ENCODE measurements around the gene PRELID1.
A peak's percentile ranks its signal among the peaks of the same experiment; 100 is the strongest.
"Not testable (repeated sequence)": the region's sequence is repeated elsewhere in the genome, so short reads cannot be mapped to it uniquely, and the experiment has no call there.

PRELID1 gene

DNA sequence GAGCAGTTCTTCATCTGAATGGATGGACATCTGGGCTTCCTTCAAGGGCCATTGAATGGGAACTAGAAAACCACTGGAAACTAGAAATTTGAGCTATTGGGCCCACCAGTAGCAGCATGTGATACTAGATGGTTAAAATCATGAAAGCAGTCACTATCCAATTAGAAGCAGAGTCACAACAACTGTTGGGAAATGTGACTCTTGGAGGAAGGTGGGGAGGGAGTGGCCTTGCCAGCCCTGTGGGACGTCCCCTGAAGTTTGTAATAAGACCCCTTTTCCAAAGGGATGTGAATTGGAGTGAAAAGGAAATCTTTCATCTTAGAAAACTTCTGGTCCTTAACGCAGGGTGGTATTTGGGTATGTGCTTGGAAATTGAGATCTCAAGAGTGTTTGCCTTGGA is 5.7 kb upstream of the PRELID1 start:
- DNase-seq (ENCODE audit: extremely low read depth in 1 of 2, low read depth in 1 of 2): no peak

DNA sequence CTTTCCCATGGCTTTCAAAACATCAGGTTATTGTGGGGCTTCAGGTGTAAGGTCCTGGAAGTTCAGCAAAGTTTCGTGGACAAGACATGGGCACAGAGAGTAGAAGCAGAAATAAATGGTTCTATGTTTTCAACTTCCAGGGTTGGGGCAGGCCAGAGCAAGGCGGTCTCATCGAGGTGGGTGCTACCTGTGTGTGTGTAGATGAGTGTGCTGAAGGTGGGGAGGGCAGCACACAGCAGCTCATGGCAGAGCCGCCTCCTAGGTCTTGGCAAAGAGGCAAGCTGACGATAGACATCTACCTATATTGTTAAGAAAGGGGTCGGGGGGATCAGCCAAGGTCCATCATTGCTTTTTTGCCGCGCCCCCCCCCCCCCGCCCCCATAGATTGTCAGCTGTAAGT is 3.9 kb upstream of the PRELID1 start:
- DNase-seq (ENCODE audit: extremely low read depth in 1 of 2, low read depth in 1 of 2): no peak

DNA sequence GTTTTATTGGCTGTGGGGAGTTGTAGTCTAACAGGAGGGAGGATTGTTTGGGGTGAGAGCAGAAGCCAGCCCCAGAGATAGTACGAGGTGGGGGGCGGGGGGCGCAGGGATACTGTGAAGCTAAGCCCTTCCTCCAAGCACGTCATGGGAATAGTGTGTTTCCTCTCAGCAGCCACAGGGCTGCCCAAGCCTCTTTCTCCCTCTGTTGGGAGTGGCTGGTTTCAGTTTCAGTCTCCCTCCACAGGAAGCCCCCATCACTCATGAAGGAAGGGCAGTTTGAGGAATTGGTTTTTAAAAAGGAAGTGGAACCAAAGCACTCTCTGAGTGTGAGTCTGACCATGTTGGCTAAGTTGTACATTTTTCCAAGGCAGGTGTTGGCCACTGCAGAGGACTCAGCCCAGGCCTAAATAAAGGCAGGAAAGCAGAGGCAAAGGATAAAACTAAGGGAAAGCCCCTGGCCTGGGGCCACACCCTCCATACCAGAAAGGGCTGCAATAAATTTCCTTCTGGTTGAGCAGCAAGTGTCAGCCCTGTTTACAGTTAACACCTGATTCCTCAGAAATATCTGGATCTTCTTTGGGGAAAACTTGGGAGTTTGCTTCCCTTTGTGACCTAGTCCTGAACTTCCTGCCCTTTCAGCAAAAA is 3.2 kb upstream of the PRELID1 start:
- peak; percentile 47 to 51 for DNase-seq (ENCODE audit: extremely low read depth in 1 of 2, low read depth in 1 of 2)

DNA sequence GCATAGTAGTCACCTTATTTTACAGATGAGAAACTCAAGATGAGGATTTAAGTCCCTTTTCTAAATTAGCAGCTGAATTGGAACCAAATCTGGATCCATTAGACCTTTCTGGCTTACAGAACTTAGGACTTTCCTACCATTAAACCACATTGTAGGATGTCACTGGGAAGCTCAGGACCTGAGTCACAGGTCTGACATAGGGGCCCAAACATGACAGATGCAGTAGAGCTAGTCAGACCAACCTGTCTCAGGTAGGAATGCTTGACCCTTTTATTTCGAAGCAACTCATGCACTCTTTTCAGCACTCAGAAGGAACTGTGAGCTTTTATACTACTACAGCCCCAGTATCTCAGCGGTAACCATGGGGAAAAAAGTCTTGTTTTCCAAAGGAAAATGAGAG is 2.6 kb upstream of the PRELID1 start:
- no peak for DNase-seq (ENCODE audit: extremely low read depth in 1 of 2, low read depth in 1 of 2)

DNA sequence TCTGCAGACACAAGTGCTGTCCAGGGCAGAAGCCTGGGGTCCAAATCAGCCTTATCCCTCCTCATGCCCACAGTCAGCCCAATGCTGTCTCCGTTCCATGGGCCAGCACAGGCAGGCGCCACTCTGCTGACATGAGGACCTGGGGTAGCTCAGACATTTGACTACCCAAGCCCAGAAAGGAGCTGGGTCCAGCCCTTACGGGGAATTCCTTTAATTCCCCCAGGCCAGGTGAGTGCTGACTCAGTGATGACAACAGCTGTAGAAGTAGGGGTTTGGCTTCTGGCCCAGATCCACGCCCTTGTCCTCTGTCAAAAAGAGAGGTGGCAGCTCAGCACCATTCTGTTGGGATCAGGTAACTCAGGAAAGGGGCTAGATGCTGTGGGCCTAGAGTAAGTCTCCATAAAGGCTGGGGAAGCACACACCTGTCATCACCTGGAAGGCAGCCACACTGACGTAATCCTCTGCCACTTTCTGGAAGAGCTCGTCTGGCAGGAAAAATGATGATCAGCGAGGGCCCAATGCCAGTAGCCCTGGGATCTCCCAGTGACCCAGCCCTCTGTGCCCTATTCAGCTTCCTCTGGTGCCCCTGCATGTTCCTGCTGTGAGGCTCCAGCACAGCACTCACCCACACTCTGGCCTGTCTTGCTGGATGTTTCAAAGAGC is 2.0 kb upstream of the PRELID1 start:
- DNase-seq (ENCODE audit: extremely low read depth in 1 of 2, low read depth in 1 of 2): no peak

DNA sequence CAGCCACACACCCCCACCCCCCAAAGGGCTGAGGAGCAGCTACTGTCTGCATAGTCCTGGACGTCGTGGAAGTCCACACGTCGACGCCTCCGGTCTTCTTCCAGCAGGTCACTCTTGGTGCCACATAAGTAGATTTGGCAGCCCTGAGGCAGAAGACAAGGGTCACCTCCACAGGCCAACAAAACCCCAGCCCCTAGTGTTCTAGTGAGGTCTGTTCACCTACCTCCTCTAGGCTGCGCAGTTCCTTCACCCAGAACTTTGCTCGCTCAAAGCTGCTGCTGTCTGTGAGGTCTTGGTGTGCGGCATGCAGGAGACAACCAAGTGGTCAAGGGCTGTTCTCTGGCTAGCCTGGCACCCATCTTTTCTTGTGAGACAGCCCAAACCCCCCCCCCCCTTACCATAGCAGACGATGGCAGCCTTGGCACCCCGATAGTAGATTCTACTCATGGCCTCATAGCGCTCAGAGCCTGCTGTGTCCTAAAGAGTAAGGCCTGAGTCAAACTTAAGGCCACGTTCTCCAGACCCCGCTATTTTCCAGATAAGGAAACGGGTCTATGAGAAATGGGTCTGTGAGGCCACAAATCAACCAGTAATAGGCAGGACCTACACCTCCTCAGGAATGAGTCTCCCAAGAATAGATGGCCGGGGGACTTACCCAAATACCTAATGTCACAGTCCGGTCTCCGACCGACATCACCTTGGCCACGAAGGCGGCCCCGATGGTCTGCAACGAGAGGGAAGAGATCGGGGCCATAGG is 1.1 kb upstream of the PRELID1 start:
- no peak for DNase-seq (ENCODE audit: extremely low read depth in 1 of 2, low read depth in 1 of 2)

DNA sequence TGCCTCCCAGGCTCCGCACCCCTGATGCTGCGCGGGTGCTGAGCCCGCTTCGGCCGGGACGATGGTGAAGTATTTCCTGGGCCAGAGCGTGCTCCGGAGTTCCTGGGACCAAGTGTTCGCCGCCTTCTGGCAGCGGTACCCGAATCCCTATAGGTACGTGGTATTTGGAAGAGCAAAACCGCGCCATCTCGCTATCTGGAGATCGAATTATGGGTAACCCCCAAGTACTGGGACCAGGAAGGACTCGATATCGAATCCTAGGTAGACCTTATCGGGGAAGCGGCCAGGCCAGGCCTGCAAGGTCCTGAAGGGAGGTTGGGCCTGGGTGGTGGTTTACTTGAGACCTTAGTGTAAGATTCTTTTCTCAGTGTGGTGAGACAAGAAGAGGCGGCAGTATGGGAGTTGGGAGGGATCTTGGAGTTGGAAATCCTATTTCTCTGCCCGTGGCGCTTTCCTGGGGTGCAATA is 359 bp downstream of the PRELID1 start:
- DNase-seq (ENCODE audit: extremely low read depth in 1 of 2, low read depth in 1 of 2): no peak

DNA sequence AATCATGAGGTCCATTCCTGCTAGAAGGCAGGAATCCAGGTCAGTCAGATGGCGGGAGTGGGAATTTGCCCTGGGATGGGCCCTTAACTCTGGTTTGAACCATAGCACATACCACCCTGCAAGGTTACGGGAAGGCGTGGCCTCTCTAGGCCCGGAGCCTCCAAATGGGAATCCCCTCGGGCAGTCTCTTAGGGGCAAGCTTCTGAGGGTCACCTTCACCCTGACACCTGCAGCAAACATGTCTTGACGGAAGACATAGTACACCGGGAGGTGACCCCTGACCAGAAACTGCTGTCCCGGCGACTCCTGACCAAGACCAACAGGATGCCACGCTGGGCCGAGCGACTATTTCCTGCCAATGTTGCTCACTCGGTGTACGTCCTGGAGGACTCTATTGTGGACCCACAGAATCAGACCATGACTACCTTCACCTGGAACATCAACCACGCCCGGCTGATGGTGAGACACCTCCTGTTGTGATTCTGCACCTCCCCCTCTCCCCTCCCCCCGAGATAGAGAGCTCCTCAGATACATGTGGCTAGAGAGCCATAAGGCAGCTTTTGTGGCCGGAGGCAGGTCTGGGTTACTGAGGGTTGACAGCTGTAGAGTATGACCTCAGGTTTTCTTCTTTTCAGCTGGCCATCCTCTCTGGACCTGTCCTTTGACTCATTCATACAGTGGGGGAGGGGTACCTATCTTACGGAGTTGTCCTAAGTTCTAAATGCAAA is 957 bp downstream of the PRELID1 start:
- DNase-seq (ENCODE audit: extremely low read depth in 1 of 2, low read depth in 1 of 2): no peak

DNA sequence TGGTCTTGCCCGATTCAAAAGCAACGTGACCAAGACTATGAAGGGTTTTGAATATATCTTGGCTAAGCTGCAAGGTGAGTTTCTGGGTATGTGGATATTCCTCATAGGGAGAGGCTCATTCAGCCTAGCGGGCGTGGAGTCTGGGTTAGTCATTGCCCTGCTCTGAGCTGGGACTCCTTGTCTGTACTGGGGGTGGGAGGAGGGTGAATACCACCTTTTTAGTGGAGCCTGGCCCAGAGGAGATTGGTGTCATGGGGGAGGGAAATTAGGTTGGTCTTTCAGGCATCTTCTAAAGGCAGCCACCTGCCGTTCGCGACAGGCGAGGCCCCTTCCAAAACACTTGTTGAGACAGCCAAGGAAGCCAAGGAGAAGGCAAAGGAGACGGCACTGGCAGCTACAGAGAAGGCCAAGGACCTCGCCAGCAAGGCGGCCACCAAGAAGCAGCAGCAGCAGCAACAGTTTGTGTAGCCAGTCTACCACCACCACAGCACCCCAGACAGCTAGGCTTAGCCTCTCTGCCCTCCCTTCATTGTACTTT is 2.6 kb downstream of the PRELID1 start:
- not testable (repeated sequence) for DNase-seq (ENCODE audit: extremely low read depth in 1 of 2, low read depth in 1 of 2)

DNA sequence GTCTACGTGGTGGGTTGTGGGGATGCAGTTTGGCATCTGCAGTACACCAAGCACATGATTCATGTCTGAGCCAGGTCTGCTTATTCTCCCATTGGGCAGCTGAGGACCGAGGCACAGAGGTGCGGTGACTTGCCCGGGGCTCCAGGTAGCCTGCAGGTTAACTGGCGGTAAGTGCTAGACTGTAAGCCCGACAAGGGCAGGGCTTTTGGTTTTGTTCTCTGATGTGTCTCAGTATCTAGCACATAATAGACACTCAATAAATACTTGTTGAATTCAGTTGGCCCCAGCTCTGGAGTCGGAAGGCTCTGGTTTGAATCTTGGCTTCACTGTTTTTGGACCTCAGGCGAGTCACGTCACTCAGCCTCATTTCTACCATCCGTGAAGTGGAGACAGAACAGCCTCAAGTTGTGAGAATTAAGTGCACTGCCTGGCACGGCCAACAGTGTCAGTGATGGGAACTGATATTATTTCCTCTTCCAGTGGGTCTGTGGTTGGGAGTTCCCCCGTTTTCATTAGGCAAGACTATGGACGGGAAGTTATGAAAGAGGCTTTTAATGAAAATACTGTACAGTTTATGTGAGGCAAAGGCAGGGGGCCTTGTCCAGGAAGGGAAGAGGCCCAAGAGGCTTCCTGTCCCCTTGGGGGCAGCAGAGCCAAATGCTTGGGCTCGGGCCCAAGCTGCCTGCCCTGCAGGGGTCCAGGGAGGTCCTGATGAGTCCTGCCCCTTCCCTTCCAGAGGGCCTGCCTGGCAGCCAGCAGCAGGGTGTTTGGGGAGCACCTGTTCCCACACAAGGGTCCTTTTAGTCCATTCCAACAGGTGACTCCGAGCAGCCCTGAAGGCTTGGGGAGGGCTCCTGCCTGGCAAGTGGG is 3.3 kb downstream of the PRELID1 start:
- DNase-seq (ENCODE audit: extremely low read depth in 1 of 2, low read depth in 1 of 2): no peak

DNA sequence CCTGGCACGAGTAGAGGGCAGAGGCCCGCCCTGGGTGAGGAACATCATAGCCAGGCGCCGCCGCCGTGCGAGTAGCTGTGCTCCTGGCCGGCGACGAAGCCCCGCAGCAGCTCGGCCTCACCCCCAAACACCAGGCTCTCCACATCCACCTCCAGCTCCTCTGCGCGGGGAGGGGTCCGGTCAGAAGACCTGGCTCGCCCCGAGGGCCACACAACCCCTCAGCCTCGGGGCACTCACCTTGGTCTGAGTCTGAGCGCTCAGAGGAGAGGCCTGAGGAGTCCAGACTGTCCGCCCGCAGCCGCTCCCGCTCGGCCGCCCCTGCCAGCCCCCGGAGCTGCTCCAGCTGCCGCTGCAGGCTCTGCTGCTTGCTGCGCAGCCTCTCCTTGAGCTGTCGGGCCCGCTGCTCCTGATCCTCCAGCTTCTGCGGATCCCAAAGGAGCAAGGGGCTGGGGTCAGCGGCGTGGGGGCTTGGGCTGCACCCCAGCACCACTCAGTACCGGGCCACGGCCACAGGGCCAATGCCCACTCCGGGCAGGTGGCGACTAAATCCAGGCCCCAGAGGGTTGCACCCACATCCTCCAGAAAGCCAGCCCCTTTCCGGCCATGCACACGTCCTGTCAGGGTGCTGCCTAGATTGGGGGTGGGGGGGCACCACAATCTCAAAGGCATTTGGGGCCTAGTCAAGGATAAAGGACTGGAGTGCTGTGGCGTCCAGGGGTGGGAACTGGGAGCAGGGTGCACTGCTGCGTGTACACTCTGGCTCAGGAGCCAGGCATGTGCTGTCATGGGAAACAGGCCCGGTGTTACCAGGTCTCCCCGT is 4.2 kb downstream of the PRELID1 start:
- no peak for DNase-seq (ENCODE audit: extremely low read depth in 1 of 2, low read depth in 1 of 2)

DNA sequence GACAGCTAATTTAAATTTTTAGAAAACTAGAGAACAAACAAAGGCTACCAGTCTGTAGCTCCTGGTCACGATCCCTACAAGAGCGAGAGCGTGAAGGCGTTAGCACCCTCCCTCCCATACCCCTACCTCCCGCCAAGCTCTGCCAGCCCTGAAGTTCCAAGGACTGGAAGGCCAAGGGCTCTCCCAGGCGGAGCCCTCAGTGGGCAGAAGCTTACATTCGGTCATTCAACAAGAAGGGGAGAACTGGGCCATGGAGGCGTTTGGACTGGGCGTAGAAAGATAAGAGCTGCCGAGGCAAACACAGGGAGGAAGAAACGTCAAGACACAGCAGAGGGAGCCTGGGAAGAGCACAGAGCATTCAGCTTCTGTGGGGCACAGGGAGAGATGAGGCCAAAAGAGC is 5.1 kb downstream of the PRELID1 start:
- no peak for DNase-seq (ENCODE audit: extremely low read depth in 1 of 2, low read depth in 1 of 2)

DNA sequence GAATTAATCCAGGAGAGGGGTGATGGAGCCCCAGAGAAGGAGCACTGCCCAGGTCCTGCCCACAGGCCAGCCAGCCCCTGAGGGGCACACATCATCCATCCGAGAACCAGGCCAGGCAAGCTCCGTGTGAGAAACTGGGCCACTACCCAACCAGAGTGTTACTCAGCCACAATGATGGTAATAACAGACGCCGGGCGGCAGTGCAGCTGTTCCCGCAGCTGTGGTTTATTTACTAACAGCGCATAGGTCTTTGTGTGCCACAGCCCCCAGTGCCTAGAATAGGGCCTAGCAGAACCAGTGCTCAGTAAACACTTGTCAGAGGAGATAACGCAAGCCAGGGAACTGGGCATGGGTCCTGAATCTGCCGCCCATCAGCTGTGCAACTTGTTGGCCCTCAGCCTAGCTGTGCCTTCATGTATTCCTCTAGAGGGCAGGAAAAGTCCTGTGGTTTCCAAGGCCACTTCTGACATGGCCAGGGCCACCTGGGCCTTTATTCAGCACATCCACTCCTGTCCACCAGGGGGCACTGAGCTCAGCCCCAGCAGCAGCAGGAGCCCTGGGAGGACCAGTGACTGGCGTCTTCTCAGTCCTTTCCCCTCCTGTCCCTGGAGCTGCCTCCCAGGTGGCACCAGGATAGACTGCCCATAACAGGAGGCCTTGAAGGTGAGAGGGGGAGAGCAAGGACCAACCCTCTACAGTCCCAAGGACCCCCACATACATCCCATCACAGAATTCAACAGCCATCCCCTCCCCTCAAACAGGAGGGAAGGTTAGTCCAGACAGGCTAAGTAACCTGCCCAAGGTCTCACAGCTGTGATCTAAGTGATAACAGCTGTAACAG is 6.0 kb downstream of the PRELID1 start:
- DNase-seq (ENCODE audit: extremely low read depth in 1 of 2, low read depth in 1 of 2): peak; percentile 32 to 51

DNA sequence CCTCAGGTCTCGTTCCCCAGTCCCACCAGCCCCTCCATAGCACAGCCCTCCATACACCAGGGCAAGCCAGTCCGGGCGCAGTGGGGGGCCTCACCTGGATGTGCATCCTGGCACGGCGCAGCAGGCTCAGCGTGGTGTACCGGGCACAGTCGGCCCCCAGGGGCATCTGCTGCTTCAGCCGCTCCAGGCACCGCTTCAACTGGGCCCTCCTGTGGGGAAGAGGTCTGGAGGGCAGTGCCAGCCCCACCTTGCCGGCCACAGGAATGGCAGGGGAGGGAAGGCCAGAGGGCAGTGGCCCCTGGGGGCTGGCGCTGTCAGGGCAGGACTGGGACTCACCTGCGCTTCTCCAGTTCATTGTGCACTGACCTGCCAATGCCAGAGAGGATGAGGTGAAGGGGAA is 6.7 kb downstream of the PRELID1 start:
- DNase-seq (ENCODE audit: extremely low read depth in 1 of 2, low read depth in 1 of 2): no peak

DNA sequence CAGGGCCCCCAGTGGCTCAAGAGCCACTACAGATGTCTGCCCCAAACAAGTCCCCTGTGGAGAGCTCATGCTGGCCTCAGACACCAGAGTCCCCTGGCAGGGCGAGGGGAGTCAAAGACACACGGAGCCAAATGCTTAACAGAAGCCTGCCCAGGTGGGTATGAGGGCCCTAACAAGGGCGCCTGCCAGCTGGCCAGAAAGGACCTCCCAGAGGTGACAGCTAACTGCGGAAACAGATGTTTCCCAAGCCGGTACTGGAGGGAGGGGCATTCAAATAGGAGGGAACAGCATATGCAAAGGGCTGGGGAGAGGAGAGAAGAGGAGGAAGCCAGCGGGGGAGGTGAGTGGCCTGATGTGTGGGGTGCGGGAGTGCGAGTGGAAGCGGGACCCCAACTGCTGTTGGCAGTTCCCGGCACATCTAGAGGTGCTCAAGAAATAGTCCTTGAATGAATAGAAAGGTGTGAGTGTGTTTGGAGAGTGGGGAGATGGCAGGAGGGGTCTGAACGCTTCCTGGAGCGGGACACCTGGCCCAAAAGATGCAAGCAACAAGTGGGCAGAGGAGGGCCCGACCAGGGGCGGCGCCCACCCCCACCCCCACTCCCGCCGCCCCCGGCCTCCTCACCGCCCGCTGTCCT is 7.3 kb downstream of the PRELID1 start:
- no peak for DNase-seq (ENCODE audit: extremely low read depth in 1 of 2, low read depth in 1 of 2)

DNA sequence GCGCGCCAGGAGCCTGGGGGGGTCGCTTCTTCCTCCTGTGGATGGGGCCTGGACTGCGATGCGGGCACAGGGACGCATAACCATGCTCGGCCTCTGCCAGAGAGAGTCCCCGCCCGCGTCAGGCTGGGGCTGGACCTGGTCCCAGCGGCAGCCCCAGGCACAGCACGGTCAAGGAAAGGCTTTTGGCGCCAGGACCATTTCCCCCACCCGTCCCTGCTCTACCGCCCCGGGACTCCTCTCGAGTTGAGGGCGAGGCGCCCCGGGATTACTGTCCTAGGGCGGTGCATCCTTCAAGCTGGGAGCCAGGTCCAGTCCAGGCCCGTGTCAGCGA is 7.8 kb downstream of the PRELID1 start:
- DNase-seq (ENCODE audit: extremely low read depth in 1 of 2, low read depth in 1 of 2): no peak

DNA sequence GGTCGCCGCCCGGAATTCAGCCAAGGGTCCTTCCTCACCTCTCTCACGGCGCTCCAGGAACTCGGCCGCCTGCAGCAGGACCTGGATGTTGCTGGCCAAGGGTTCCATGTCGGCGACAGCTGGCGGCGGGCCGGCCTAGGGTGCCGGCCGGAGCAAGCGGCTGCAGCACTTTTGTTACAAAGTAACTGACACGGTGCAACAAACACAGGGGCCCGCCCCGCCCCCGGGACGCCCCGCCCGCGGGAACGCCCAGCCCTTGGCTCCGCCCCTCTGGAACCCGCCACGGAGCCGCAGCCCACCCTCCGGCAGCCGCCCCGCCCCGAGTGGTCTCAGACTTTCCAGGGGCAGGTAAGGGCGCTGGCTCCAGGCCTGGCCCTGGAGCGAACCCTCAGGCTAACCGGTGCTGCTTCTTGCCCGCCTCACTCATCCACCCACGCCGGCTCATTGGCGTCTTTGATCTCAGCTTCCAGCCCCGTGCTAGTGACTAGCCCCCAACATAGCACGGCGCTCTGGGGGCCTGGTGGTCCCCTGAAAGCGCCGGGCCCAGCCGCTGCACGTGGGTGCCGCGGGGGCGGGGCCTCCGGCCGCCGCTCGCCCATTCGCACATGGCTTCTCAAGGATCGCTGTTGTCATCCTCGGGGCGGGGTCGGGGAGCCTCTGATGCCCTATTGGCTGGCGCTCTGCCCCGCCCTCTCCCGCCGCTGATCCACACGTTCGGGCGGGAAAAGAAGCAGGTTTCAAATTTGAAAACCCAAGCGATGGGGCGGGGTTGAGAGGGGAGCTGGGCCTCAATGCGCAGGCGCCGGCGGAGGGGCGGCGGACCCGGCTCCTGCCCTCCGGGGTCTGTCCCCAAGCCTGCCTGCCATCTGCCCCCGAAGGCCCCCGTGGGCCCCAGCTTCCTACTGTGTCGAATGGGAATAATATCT is 8.4 kb downstream of the PRELID1 start, which contains the start of gene MXD3:
Gene MXD3, minus strand, starts transcription at position 176 of the 926 bp plus-strand sequence. Its CDS starts 68 bp downstream, at position 108.
- DNase-seq (ENCODE audit: extremely low read depth in 1 of 2, low read depth in 1 of 2): peak; percentile 86 to 91
